GM19035 (cell line): ENCODE results near the gene RPL10.
A peak's percentile ranks its signal among the peaks of the same experiment; 100 is the strongest.

Experiments used
- ATAC-seq: cut with Tn5 transposase; IDR thresholded peaks from one replicate; pipeline ENCODE4 v1.9.1; 2021; ENCODE audit not compliant: unreplicated experiment

RPL10 gene

GRCh38 chrX:154360155-154360713 is 37.9 kb upstream of the RPL10 start:
- no peak for ATAC-seq

GRCh38 chrX:154362085-154362742 is 36.0 kb upstream of the RPL10 start:
- ATAC-seq, result no peak

GRCh38 chrX:154363706-154364439 is 34.3 kb upstream of the RPL10 start:
- no peak for ATAC-seq

- no peak for ATAC-seq
Observed at GRCh38 chrX:154365052-154365600, 33.1 kb upstream of the RPL10 start.

- no peak for ATAC-seq
Observed at GRCh38 chrX:154365997-154366665, 32.0 kb upstream of the RPL10 start.

- ATAC-seq, result no peak
Observed at GRCh38 chrX:154366666-154367055, 31.5 kb upstream of the RPL10 start.

GRCh38 chrX:154367474-154368308 is 30.5 kb upstream of the RPL10 start:
- ATAC-seq, result no peak

- peak; percentile 40 for ATAC-seq
Observed at GRCh38 chrX:154368630-154369448, 29.3 kb upstream of the RPL10 start.

- no peak for ATAC-seq
Observed at GRCh38 chrX:154369449-154370299, 28.5 kb upstream of the RPL10 start.

- ATAC-seq, result peak; percentile 3
Observed at GRCh38 chrX:154370300-154371016, 27.7 kb upstream of the RPL10 start.

- ATAC-seq, result peak; percentile 59
Observed at GRCh38 chrX:154371017-154371788, 27.0 kb upstream of the RPL10 start.

GRCh38 chrX:154371789-154372300 is 26.3 kb upstream of the RPL10 start:
- ATAC-seq, result no peak

- no peak for ATAC-seq
Observed at GRCh38 chrX:154372612-154373022, 25.6 kb upstream of the RPL10 start.

GRCh38 chrX:154373340-154374306 is 24.6 kb upstream of the RPL10 start:
- ATAC-seq, result no peak

- ATAC-seq, result no peak
Observed at GRCh38 chrX:154374313-154375155, 23.6 kb upstream of the RPL10 start, which contains the start of gene FLNA. Gene FLNA (minus strand): TSS chrX:154374634. CDS start chrX:154371245, 3,389 bp downstream.
